Measurements from ENCODE around the gene BMX. TPM values are rescaled to one million over a fixed set of nuclear protein-coding genes. Genes with fewer than 3 reads are reported as not detected.

Gene BMX
- total and polyA plus RNA-seq, 12 donors: 0.11 to 1.8 (median 0.64) TPM; not detected in 1

Other genes starting within 250 kb of the BMX start
- 1 to 10 TPM in 8 of 9 donors, under 1 TPM in 1; 0.39 to 5.4 (median 2.2) TPM for gene ASB9, start 230.7 kb upstream of the BMX start, total RNA-seq
- 1 to 10 TPM in 1 of 3 donors, under 1 TPM in 2; 0.75 to 1.5 (median 0.91) TPM for gene ASB9, start 230.7 kb upstream of the BMX start, polyA plus RNA-seq
- under 1 TPM in 1 of 9 donors, not detected in 8; 0.14 TPM for gene ASB11, start 185.2 kb upstream of the BMX start, total RNA-seq
- not detected for gene ASB11, start 185.2 kb upstream of the BMX start, polyA plus RNA-seq
- gene PIGA, start 165.3 kb upstream of the BMX start, total RNA-seq: 1 to 10 TPM; 1.1 to 8.8 (median 6.1) TPM
- 1 to 10 TPM; 4.2 to 5.7 (median 5.2) TPM for gene PIGA, start 165.3 kb upstream of the BMX start, polyA plus RNA-seq
- gene VEGFD, start 116.4 kb upstream of the BMX start, total RNA-seq: 10 to 100 TPM in 6 of 9 donors, 1 to 10 TPM in 3; 1.0 to 23.4 (median 14.9) TPM
- gene VEGFD, start 116.4 kb upstream of the BMX start, polyA plus RNA-seq: 1 to 10 TPM in 2 of 3 donors, under 1 TPM in 1; 0.86 to 9.2 (median 8.5) TPM
- 10 to 100 TPM; 14.0 to 48.6 (median 24.8) TPM for gene PIR, start 7.5 kb upstream of the BMX start, total RNA-seq
- 10 to 100 TPM; 11.9 to 27.1 (median 18.1) TPM for gene PIR, start 7.5 kb upstream of the BMX start, polyA plus RNA-seq
- 1 to 10 TPM in 4 of 9 donors, under 1 TPM in 5; 0.35 to 3.9 (median 0.81) TPM for gene ACE2, start 100.2 kb downstream of the BMX start, total RNA-seq
- 1 to 10 TPM in 1 of 3 donors, under 1 TPM in 2; 0.56 to 1.1 (median 0.64) TPM for gene ACE2, start 100.2 kb downstream of the BMX start, polyA plus RNA-seq
- gene CLTRN, start 164.0 kb downstream of the BMX start, total RNA-seq: 1 to 10 TPM in 1 of 9 donors, under 1 TPM in 7, not detected in 1; 0.14 to 1.6 (median 0.50) TPM
- gene CLTRN, start 164.0 kb downstream of the BMX start, polyA plus RNA-seq: 1 to 10 TPM; 1.3 to 1.8 (median 1.4) TPM
- 10 to 100 TPM in 5 of 9 donors, 1 to 10 TPM in 4; 3.3 to 21.6 (median 13.7) TPM for gene CA5B, start 237.5 kb downstream of the BMX start, total RNA-seq
- 1 to 10 TPM; 2.5 to 6.7 (median 4.6) TPM for gene CA5B, start 237.5 kb downstream of the BMX start, polyA plus RNA-seq

Data from adrenal gland (tissue), 12 donors.